ENCODE results near the gene ZC3H4. TPM values are rescaled to one million over a fixed set of nuclear protein-coding genes. Genes with fewer than 3 reads are reported as not detected.
A peak's percentile ranks its signal among the peaks of the same experiment; 100 is the strongest.

The ZC3H4 gene
- total and polyA plus RNA-seq, 2 of the 8 experiments (the other 6 are each of a cell fraction or from before 2014, with no cell fraction given): 6.6 to 92.0 TPM

- peaks cover 0 to 10% (median under 1%) of the 10 kb centered on the region in 4 experiments; a peak in 3 of 8 replicates for H3K36me3 ChIP-seq (ENCODE audit: control insufficient read depth in 2 of 4, insufficient read depth in 4 of 4, low read length in 3 of 4)
- H2BK12ac ChIP-seq (ENCODE audit: low read depth, low read length): no peak overlapping the region
- H3K18ac ChIP-seq (ENCODE audit: extremely low read depth, low read length): peak overlapping the region; percentile 32; the same call in 1 of the 2 replicates
- no peak overlapping the region for H3K14ac ChIP-seq (ENCODE audit: insufficient read length)
- H2AK5ac ChIP-seq (ENCODE audit: low read depth, low read length): no peak overlapping the region
- H3K4me1 ChIP-seq (replicated peaks in 1 of 4; ENCODE audit: control insufficient read depth in 3 of 4, insufficient read depth in 4 of 4, low read length in 3 of 4): peaks cover 2 to 8% (median 4%) of the 10 kb centered on the region in 4 experiments; a peak in 3 of 7 replicates
- no peaks in the 10 kb centered on the region for H3K27me3 ChIP-seq (replicated peaks in 1 of 4; ENCODE audit: control insufficient read depth in 3 of 4, extremely low read depth in 1 of 4, insufficient read depth in 3 of 4, low read length in 3 of 4)
- H3K4me3 ChIP-seq (ENCODE audit: extremely low read depth in 1 of 4, insufficient read depth in 2 of 4, low read depth in 3 of 4, low read length in 4 of 4): no peak overlapping the region
- TF ChIP-seq RAD21 (IDR thresholded peaks at IDR 0.05 in 1 of 2, conservative IDR thresholded peaks at IDR 0.05 in 1 of 2; ENCODE audit: low read depth in 2 of 2, low read length in 2 of 2): 0 out of 4 replicates have a peak, but pooled peaks of 1 of the 2 experiments have one; percentile 2
- TF ChIP-seq EP300 (IDR thresholded peaks at IDR 0.05; ENCODE audit: borderline replicate concordance in 1 of 2, low read depth in 2 of 2, low read length in 2 of 2): no peak
- ChIA-PET POLR2A (ENCODE audit: partially characterized antibody) (interaction anchor here (0.7 to 13.8 kb wide), 5 partner anchors 9 to 70 kb away, joined by 3 to 209 read pairs (median 4); partner anchors contain the start of gene ZC3H4), CTCF (ENCODE audit: partially characterized antibody) (interaction anchor here (0.9 to 2.2 kb wide), 7 partner anchors 8 to 64 kb away, joined by 3 to 12 read pairs (median 7); no protein-coding TSS in a partner anchor)
- no peak overlapping the region for H2AFZ ChIP-seq (ENCODE audit: low read length)
- H2BK120ac ChIP-seq (replicated peaks; ENCODE audit: low read depth, low read length): no peak overlapping the region
- H3K4me2 ChIP-seq (ENCODE audit: insufficient read depth in 1 of 2, low read depth in 2 of 2, low read length in 2 of 2): no peak overlapping the region
- H4K20me1 ChIP-seq (replicated peaks in 1 of 2; ENCODE audit: control insufficient read depth in 1 of 2, insufficient read depth in 2 of 2, low read length in 2 of 2): peaks cover 18% of the 10 kb centered on the region in 2 experiments
- H3K23me2 ChIP-seq (ENCODE audit: low read depth, low read length): no peaks in the 10 kb centered on the region
- H3K79me2 ChIP-seq (ENCODE audit: control insufficient read depth in 1 of 2, insufficient read depth in 2 of 2, low read length in 2 of 2): peaks cover 11 to 91% of the 10 kb centered on the region in 2 experiments
- FAIRE-seq: no peak
- no peak overlapping the region for H3K23ac ChIP-seq (ENCODE audit: insufficient read length)
- no peaks in the 10 kb centered on the region for H3K9me3 ChIP-seq (ENCODE audit: insufficient read depth in 2 of 2, low read depth in 1 of 2, low read length in 1 of 2)
- 96% methylated on average over 6 of the region's 6 CpGs; no CpG with 5 or more reads in 1 of the 2 experiments for WGBS, 2 experiments (ENCODE audit: extremely low coverage in 1 of 2, insufficient coverage in 1 of 2, insufficient read length in 1 of 2, insufficient replicate concordance in 2 of 2, low coverage in 1 of 2, low lambda C conversion rate in 2 of 2, missing lambda C conversion rate in 1 of 2)
- H2BK15ac ChIP-seq (ENCODE audit: low read length): no peak overlapping the region
- no peak overlapping the region; the same call in 1 of the 2 replicates for H2BK5ac ChIP-seq (ENCODE audit: low read depth, low read length)
- no peak overlapping the region for H3K4ac ChIP-seq (replicated peaks; ENCODE audit: insufficient read length, low read depth, low read length)
- no peak overlapping the region for H3K27ac ChIP-seq (ENCODE audit: low read depth, low read length)
- no peak overlapping the region for H2BK20ac ChIP-seq (ENCODE audit: low read length)
- H4K8ac ChIP-seq (ENCODE audit: extremely low read depth, insufficient read depth, low read length): no peak overlapping the region
- no peak overlapping the region for H3K56ac ChIP-seq (replicated peaks; ENCODE audit: insufficient read length, low read depth, low read length)
- H3K9ac ChIP-seq (replicated peaks in 1 of 4; ENCODE audit: extremely low read depth in 1 of 4, low read depth in 3 of 4, low read length in 3 of 4): peak overlapping the region in 1 of 4 experiments; percentile 23; a peak in 2 of 7 replicates
- H3K79me1 ChIP-seq (ENCODE audit: low read depth, low read length): peaks cover 27% of the 10 kb centered on the region
- H4K5ac ChIP-seq (ENCODE audit: insufficient read length, low read depth, low read length): no peak overlapping the region
- no peak for DNase-seq (ENCODE audit: low read depth in 1 of 2, low spot score in 2 of 2)
- H4K91ac ChIP-seq (replicated peaks; ENCODE audit: insufficient read length, low read length): no peak overlapping the region
Measured at GRCh38 chr19:47099576-47100050, 14.0 kb downstream of the ZC3H4 start.
